ENCODE measurements around the gene NACA. TPM values are rescaled to one million over a fixed set of nuclear protein-coding genes. Genes with fewer than 3 reads are reported as not detected.
A peak's percentile ranks its signal among the peaks of the same experiment; 100 is the strongest.

Gene NACA
- polyA plus RNA-seq (2011; rRNA removed) = 596 and 723 TPM in 2 replicates
- 368 and 381 TPM in 2 replicates for polyA minus RNA-seq (2011; rRNA and poly(A)+ RNA removed)

DNA sequence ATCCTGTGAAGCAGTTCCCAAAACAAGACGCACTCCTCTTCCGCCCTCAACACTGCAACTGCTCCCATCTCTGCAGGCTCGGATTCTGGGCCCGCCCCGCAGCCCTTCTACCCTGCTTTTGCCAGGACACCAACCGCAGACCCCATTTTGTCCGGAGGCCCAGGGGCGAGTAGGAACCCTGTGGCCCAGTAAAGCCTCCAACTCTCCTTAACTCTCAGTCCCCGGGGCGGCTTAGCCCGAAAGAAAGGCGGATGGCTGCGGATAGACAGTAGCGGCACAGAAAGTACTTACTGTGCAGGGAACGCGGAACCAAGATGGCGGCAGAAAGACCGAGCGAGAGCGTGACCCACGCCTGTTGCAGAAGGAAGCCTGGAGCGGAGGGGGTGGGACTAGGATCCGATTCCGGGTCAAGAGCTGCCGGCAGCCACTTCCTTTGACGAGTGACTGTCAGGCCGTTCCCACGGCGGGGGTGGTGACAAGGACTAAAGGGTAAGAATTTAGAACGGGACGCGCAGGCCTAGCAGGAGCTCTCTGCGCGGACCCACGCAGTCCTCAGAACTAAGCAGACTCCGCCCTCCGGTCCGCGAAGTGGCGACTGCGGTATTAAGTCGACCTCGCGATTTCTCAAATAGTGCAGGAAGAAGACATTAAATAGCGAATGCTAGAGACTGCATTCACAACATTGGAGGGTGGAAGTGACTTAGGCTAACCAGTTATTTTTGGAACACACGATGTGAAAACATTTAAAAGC is at the start of gene NACA:
NACA (minus strand) TSS at position 328 of the 751 bp plus-strand sequence. CDS start 778 bp downstream, outside the sequence.
- TF ChIP-seq, protein P1, sequence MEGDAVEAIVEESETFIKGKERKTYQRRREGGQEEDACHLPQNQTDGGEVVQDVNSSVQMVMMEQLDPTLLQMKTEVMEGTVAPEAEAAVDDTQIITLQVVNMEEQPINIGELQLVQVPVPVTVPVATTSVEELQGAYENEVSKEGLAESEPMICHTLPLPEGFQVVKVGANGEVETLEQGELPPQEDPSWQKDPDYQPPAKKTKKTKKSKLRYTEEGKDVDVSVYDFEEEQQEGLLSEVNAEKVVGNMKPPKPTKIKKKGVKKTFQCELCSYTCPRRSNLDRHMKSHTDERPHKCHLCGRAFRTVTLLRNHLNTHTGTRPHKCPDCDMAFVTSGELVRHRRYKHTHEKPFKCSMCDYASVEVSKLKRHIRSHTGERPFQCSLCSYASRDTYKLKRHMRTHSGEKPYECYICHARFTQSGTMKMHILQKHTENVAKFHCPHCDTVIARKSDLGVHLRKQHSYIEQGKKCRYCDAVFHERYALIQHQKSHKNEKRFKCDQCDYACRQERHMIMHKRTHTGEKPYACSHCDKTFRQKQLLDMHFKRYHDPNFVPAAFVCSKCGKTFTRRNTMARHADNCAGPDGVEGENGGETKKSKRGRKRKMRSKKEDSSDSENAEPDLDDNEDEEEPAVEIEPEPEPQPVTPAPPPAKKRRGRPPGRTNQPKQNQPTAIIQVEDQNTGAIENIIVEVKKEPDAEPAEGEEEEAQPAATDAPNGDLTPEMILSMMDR (IDR thresholded peaks at IDR 0.05; ENCODE audit: low read depth, low read length) = no peak
- ChIA-PET CTCF (interaction anchor here (1.9 to 2.5 kb wide), 2 partner anchors 89 to 276 kb away, joined by 7 to 14 read pairs; no protein-coding TSS in a partner anchor), POLR2A (interaction anchor here (0.5 to 1.5 kb wide), 19 partner anchors 8 to 777 kb away, joined by 3 to 17 read pairs (median 4); partner anchors contain the start of genes ATP5F1B, PRIM1 and PTGES3)
- Histone ChIP-seq H3K4me3 (ENCODE audit: low read depth, low read length) (peak within 1 kb of the TSS; percentile 99), H3K27ac (ENCODE audit: low read depth, low read length) (peak within 1 kb of the TSS; percentile 91), H3K9me3 (ENCODE audit: control insufficient read depth, insufficient read depth, low read length) (no peaks in the 10 kb centered on the region; the same call in 1 of the 2 replicates), H3K27me3 (ENCODE audit: control insufficient read depth, insufficient read depth, low read length) (no peaks in the 10 kb centered on the region)
- peak; percentile 95 for DNase-seq (ENCODE audit: low read depth, low spot score)

GRCh38 chr12:56773113-56773512 is 48.0 kb upstream of the NACA start:
- ChIA-PET CTCF (no interaction called here), POLR2A (no interaction called here)
- Histone ChIP-seq H3K27me3 (ENCODE audit: control insufficient read depth, insufficient read depth, low read length) (no peaks in the 10 kb centered on the region), H3K4me3 (ENCODE audit: low read depth, low read length) (no peak overlapping the region), H3K27ac (ENCODE audit: low read depth, low read length) (no peak overlapping the region), H3K9me3 (ENCODE audit: control insufficient read depth, insufficient read depth, low read length) (no peaks in the 10 kb centered on the region; the same call in 1 of the 2 replicates)
- TF ChIP-seq, protein P1 (IDR thresholded peaks at IDR 0.05; ENCODE audit: low read depth, low read length) = no peak
- no peak for DNase-seq (ENCODE audit: low read depth, low spot score)

DNA sequence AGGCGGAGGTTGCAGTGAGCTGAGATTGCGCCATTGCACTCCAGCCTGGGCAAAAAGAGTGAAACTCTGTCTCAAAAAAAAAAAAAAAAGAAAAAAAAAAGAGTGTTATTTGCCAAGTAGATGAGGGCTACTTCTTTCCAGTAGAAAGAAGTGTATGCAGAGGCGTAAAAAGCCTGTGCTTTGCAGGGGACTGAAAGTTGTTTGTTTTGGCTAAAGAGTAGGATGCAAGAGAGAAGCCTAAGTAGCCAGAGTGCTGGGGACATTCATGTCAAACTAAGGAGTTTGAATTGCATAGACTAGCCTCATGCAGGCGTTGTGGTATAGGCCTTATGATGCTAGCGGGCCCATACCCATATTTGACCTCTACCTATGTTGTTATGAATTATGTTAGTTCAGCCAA is 47.5 kb upstream of the NACA start:
- Histone ChIP-seq H3K4me3 (ENCODE audit: low read depth, low read length) (no peak overlapping the region), H3K27me3 (ENCODE audit: control insufficient read depth, insufficient read depth, low read length) (no peaks in the 10 kb centered on the region), H3K9me3 (ENCODE audit: control insufficient read depth, insufficient read depth, low read length) (no peaks in the 10 kb centered on the region; the same call in 1 of the 2 replicates), H3K27ac (ENCODE audit: low read depth, low read length) (no peak overlapping the region)
- no peak for DNase-seq (ENCODE audit: low read depth, low spot score)
- ChIA-PET POLR2A (no interaction called here), CTCF (interaction anchor here (0.6 to 0.7 kb wide), 2 partner anchors 9 to 861 kb away, joined by 3 to 4 read pairs; no protein-coding TSS in a partner anchor)
- TF ChIP-seq, protein P1 (IDR thresholded peaks at IDR 0.05; ENCODE audit: low read depth, low read length) = no peak

DNA sequence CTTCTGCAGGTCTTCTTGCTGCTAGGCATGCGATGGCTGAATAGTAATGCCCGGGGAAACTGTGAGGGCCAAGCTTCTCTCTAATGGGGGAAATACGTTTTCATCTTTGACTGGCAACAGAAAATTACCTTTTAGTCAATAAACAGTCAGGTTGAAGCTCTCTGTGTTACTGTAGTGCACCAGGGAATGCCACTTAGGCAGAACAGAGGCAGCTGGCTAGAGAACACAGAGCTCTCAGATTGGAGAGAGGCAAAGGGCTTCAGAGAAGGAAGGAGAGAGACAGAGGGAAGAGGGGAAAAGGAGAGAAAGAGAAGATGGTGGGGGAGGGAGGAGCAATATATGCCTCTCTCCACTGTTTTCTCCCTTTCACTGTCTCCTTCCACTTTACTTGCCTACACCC is 44.8 kb upstream of the NACA start:
- TF ChIP-seq, protein P1 (IDR thresholded peaks at IDR 0.05; ENCODE audit: low read depth, low read length) = no peak
- POLR2A ChIA-PET = no interaction called here
- H3K27ac ChIP-seq (ENCODE audit: low read depth, low read length) = no peak overlapping the region
- H3K9me3 ChIP-seq (ENCODE audit: control insufficient read depth, insufficient read depth, low read length) = no peaks in the 10 kb centered on the region
- CTCF ChIA-PET = interaction anchor here (0.7 kb wide), 1 partner anchor 12 kb away, joined by 3 read pairs; no protein-coding TSS in a partner anchor
- no peaks in the 10 kb centered on the region for H3K27me3 ChIP-seq (ENCODE audit: control insufficient read depth, insufficient read depth, low read length)
- no peak for DNase-seq (ENCODE audit: low read depth, low spot score)
- no peak overlapping the region for H3K4me3 ChIP-seq (ENCODE audit: low read depth, low read length)

GRCh38 chr12:56768424-56768823 is 43.3 kb upstream of the NACA start:
- Histone ChIP-seq H3K27ac (ENCODE audit: low read depth, low read length) (no peak overlapping the region), H3K9me3 (ENCODE audit: control insufficient read depth, insufficient read depth, low read length) (no peaks in the 10 kb centered on the region), H3K27me3 (ENCODE audit: control insufficient read depth, insufficient read depth, low read length) (no peaks in the 10 kb centered on the region), H3K4me3 (ENCODE audit: low read depth, low read length) (no peak overlapping the region)
- DNase-seq (ENCODE audit: low read depth, low spot score) = no peak
- ChIA-PET CTCF (interaction anchor here (0.6 kb wide), 1 partner anchor 83 kb away, joined by 3 read pairs; no protein-coding TSS in a partner anchor), POLR2A (interaction anchor here (0.6 kb wide), 2 partner anchors 16 to 61 kb away, joined by 3 to 6 read pairs; no protein-coding TSS in a partner anchor)
- TF ChIP-seq, protein P1 (IDR thresholded peaks at IDR 0.05; ENCODE audit: low read depth, low read length) = no peak

All from AG04450 (cell line).